DOHH2 (cell line): ENCODE data around the gene IL25.

Source experiments
- H3F3A ChIP-seq: fragments of 200-600 bp; sonication (generic), shearing (Covaris generic); 2 replicates; pipeline ENCODE4 v1.6.0; 2016; ENCODE audit warnings: antibody characterized with exemption, mild to moderate bottlenecking; ENCODE audit not compliant: control insufficient read depth, insufficient read depth
- H3K27ac ChIP-seq: fragments of 200-600 bp; sonication (generic); 2 replicates; pipeline ENCODE4 v1.5.1; 2014; ENCODE audit warnings: low read depth, mild to moderate bottlenecking, low read length, moderate library complexity
- H3K27me3 ChIP-seq: fragments of 200-600 bp; sonication (generic); 2 replicates; pipeline ENCODE4 v1.6.1; 2014; ENCODE audit warnings: mild to moderate bottlenecking, low read length, mixed read lengths; ENCODE audit not compliant: control insufficient read depth
- H3K36me3 ChIP-seq: fragments of 200-600 bp; sonication (generic); 2 replicates; pipeline ENCODE4 v1.6.1; 2014; ENCODE audit warnings: mild to moderate bottlenecking, low read length, moderate library complexity, mixed read lengths; ENCODE audit not compliant: control insufficient read depth
- H3K4me1 ChIP-seq: fragments of 200-600 bp; sonication (generic); 2 replicates; pipeline ENCODE4 v1.6.1; 2014; ENCODE audit warnings: mild to moderate bottlenecking, low read length, mixed read lengths; ENCODE audit not compliant: control insufficient read depth
- H3K4me2 ChIP-seq: fragments of 200-600 bp; sonication (generic); 2 replicates; pipeline ENCODE4 v1.6.0; 2014; ENCODE audit warnings: mild to moderate bottlenecking, low read length, moderate library complexity
- H3K4me3 ChIP-seq: fragments of 200-600 bp; sonication (generic); 2 replicates; pipeline ENCODE4 v1.5.1; 2014; ENCODE audit warnings: mild to moderate bottlenecking, low read length, mixed read lengths
- H3K79me2 ChIP-seq: fragments of 200-600 bp; sonication (generic); 2 replicates; pipeline ENCODE4 v1.6.1; 2014; ENCODE audit warnings: mild to moderate bottlenecking, low read length, mixed read lengths; ENCODE audit not compliant: control insufficient read depth
- H3K9me2 ChIP-seq: fragments of 200-600 bp; sonication (generic); replicated peaks from 2 replicates; pipeline ENCODE4 v1.6.1; 2014; ENCODE audit warnings: mild to moderate bottlenecking, low read length, mixed read lengths; ENCODE audit not compliant: control insufficient read depth
- H3K9me3 ChIP-seq: fragments of 200-600 bp; sonication (generic); 2 replicates; pipeline ENCODE4 v1.6.1; 2014; ENCODE audit warnings: antibody characterized with exemption, low read length, mixed read lengths; ENCODE audit not compliant: control insufficient read depth, insufficient read depth
- H4K20me1 ChIP-seq: fragments of 200-600 bp; sonication (generic); 2 replicates; pipeline ENCODE4 v1.6.0; 2014; ENCODE audit warnings: low read depth, mild to moderate bottlenecking, antibody characterized with exemption, low read length, moderate library complexity; ENCODE audit not compliant: control insufficient read depth, insufficient read depth
- CTCF ChIP-seq: fragments of 200-600 bp; sonication (generic); IDR thresholded peaks from one replicate; pipeline ENCODE4 v1.5.1; 2014; ENCODE audit warnings: antibody characterized with exemption, mild to moderate bottlenecking, low read depth, low read length; ENCODE audit not compliant: poor library complexity, severe bottlenecking
- EZH2phosphoT487 ChIP-seq: fragments of 200-600 bp; sonication (generic); IDR thresholded peaks from 2 replicates; pipeline ENCODE4 v1.6.1; 2017; ENCODE audit warnings: borderline replicate concordance, mild to moderate bottlenecking, antibody characterized with exemption, low read length, moderate library complexity, mixed read lengths

Gene IL25

GRCh38 chr14:23414254-23414653 lies 41.6 kb downstream of the IL25 start:
- TF ChIP-seq EZH2phosphoT487 (no peak), CTCF (no peak)
- Histone ChIP-seq H3K27me3 (no peaks in the 10 kb centered on the region), H3K4me2 (no peak overlapping the region), H3K36me3 (no peaks in the 10 kb centered on the region), H3K79me2 (no peaks in the 10 kb centered on the region), H3K4me3 (no peak overlapping the region), H3K9me2 (no peaks in the 10 kb centered on the region), H3F3A (no peaks in the 10 kb centered on the region), H4K20me1 (no peaks in the 10 kb centered on the region), H3K4me1 (no peaks in the 10 kb centered on the region), H3K9me3 (no peaks in the 10 kb centered on the region), H3K27ac (no peak overlapping the region)

- Histone ChIP-seq H3K27ac (no peak overlapping the region), H3K4me2 (no peak overlapping the region), H3K9me2 (no peaks in the 10 kb centered on the region), H3K4me3 (no peak overlapping the region), H3K36me3 (no peaks in the 10 kb centered on the region), H3K27me3 (no peaks in the 10 kb centered on the region), H3K9me3 (no peaks in the 10 kb centered on the region), H3K79me2 (no peaks in the 10 kb centered on the region), H3K4me1 (no peaks in the 10 kb centered on the region), H4K20me1 (no peaks in the 10 kb centered on the region), H3F3A (no peaks in the 10 kb centered on the region)
- TF ChIP-seq CTCF (no peak), EZH2phosphoT487 (no peak)
Measured at GRCh38 chr14:23414906-23415820, 42.6 kb downstream of the IL25 start.

GRCh38 chr14:23415821-23416778 lies 43.5 kb downstream of the IL25 start:
- H3K27ac ChIP-seq = no peak overlapping the region
- no peaks in the 10 kb centered on the region for H4K20me1 ChIP-seq
- no peaks in the 10 kb centered on the region for H3K79me2 ChIP-seq
- no peaks in the 10 kb centered on the region for H3K4me1 ChIP-seq
- H3K27me3 ChIP-seq = no peaks in the 10 kb centered on the region
- no peak overlapping the region for H3K4me2 ChIP-seq
- H3K9me3 ChIP-seq = no peaks in the 10 kb centered on the region
- H3K36me3 ChIP-seq = no peaks in the 10 kb centered on the region
- H3K9me2 ChIP-seq = no peaks in the 10 kb centered on the region
- TF ChIP-seq CTCF = no peak
- no peak for TF ChIP-seq EZH2phosphoT487
- no peak overlapping the region for H3K4me3 ChIP-seq
- no peaks in the 10 kb centered on the region for H3F3A ChIP-seq
